CD1c-positive myeloid dendritic cell (primary cell): ENCODE measurements around the gene TGFB2.

Experiments
- DNase-seq: peaks from one replicate; pipeline ENCODE4 v3.0.0-alpha.2; 2016; ENCODE audit errors: extremely low spot score

Gene TGFB2

DNA sequence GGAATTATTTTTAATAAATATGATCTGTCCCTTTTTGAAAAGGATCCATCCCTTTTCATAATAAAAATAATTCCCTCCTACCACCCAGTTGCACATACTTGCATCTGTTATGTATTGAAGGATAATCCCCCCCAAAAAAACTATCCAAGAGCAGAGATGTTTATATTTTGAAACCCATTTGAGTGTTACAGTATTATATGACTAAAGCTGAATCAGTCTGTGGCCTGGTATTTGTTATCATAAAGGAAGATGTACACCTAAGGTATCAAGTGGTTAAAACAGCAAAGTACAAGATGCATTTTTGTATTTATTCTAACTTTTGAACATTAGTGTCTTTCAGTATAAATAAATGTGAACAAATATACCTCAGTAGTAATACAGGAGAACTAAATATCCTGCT, 12.7 kb upstream of the TGFB2 start:
- no peak for DNase-seq

DNA sequence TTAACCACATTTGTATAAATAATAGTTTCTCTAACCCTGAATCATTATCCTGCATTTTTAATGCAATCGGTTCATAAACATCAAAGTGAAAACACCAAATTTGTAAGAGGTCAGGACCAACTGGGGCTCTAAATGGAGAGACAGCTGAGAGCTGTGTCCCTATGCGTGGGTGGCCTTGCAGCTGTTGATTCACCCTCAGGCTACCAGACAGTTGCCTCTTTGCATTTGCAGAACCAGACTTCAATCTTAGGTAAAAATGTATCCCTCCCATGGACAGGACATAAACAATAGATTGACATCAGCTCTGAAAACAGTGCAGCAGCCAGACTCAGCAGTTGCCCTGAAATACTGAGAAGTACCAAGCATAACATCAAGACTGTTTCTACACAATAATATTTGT, 8.8 kb upstream of the TGFB2 start:
- DNase-seq, result no peak

DNA sequence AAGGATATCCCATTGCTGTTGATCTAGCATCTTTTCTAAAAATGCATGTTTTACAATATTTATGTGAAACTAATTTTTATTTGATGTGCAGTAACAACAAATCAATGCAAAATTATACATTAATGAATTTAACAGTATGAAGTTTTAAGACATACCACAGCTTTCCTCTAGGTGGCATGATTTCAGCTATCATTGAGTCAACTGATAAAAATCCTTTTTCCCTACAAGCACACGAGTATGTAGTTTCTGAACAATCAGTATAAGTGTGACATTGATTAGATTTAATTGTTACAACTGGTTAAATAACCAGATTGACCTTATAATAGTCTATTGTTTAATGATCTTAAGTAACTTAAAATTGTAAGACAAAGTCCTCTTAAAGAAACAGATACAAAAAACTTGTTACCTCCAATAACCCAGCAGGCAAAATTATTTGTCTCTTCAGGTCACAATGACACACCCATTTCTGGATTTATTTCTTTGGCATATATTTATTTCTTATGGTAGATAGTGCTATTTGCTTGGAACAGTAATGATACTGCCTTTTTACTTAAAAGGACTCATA, 5.8 kb upstream of the TGFB2 start:
- DNase-seq, result peak; percentile 48

DNA sequence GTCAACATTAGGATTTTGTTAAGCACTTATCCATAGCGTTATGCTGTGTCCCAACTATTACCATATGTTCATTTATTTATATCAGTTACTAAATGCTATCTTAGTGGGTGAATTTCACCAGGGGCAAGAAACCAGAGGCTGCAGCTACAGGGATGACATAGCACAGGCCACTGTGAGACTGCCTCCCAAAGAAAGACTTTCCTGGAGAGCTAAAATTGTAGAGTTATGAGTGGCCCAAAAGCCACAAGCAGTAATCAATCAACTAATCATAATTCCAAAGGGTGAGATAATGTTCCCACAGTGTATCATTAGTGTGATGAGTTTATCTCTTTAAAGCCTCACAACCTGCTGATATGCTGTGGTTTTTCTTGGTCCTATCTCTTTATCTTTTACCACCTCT, 3.8 kb upstream of the TGFB2 start:
- no peak for DNase-seq

DNA sequence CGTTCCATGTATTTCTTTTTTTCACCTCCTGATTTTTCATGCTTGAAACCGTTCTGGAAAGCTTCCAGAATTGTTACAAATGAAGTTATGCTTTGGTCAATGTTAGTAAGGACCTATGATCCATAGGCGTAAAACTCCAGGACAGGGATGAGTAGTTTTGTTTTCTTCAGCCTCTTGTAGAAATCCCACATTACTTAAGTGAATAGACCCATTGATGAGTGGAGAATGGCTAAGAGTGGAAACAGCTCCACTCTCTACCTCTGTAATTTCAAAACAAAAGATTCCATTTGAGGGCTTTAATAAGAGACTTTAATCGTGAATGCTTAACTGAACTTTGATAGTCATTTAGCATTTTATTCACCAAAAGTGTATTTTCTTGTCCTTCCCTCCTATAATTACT, 3.0 kb upstream of the TGFB2 start:
- no peak for DNase-seq

DNA sequence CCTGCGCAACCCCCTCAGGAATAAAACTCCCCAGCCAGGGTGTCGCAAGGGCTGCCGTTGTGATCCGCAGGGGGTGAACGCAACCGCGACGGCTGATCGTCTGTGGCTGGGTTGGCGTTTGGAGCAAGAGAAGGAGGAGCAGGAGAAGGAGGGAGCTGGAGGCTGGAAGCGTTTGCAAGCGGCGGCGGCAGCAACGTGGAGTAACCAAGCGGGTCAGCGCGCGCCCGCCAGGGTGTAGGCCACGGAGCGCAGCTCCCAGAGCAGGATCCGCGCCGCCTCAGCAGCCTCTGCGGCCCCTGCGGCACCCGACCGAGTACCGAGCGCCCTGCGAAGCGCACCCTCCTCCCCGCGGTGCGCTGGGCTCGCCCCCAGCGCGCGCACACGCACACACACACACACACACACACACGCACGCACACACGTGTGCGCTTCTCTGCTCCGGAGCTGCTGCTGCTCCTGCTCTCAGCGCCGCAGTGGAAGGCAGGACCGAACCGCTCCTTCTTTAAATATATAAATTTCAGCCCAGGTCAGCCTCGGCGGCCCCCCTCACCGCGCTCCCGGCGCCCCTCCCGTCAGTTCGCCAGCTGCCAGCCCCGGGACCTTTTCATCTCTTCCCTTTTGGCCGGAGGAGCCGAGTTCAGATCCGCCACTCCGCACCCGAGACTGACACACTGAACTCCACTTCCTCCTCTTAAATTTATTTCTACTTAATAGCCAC, 696 bp downstream of the TGFB2 start:
- DNase-seq, result peak; percentile 49

DNA sequence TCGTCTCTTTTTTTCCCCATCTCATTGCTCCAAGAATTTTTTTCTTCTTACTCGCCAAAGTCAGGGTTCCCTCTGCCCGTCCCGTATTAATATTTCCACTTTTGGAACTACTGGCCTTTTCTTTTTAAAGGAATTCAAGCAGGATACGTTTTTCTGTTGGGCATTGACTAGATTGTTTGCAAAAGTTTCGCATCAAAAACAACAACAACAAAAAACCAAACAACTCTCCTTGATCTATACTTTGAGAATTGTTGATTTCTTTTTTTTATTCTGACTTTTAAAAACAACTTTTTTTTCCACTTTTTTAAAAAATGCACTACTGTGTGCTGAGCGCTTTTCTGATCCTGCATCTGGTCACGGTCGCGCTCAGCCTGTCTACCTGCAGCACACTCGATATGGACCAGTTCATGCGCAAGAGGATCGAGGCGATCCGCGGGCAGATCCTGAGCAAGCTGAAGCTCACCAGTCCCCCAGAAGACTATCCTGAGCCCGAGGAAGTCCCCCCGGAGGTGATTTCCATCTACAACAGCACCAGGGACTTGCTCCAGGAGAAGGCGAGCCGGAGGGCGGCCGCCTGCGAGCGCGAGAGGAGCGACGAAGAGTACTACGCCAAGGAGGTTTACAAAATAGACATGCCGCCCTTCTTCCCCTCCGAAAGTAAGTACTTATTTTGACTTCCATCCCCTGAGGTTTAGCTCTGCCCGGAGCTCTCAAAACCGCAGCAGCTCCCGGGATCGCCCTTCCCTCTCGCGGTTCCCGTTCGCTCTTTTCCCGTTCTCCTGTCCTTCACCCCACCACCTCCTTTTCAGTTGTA, 1.5 kb downstream of the TGFB2 start:
- DNase-seq, result peak; percentile 28

DNA sequence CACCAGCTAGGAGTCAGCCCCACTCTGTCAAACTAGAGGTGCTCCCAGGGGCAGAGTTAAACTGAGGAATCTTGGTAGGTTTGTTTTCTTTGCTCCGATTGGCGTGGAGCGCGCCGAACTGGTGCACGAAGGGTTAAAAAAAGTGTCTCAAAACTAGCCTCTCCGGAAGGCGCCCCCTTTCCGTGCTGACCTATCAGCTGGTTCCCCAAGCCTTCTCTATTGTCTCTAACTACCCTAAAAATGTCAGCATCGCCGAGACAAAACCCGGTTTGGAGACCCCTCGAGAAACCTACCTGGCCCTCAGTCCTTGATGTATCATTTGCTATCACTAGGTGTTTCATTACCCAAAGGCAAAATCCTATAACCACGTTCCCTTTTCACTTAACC, 2.2 kb downstream of the TGFB2 start:
- DNase-seq, result no peak

DNA sequence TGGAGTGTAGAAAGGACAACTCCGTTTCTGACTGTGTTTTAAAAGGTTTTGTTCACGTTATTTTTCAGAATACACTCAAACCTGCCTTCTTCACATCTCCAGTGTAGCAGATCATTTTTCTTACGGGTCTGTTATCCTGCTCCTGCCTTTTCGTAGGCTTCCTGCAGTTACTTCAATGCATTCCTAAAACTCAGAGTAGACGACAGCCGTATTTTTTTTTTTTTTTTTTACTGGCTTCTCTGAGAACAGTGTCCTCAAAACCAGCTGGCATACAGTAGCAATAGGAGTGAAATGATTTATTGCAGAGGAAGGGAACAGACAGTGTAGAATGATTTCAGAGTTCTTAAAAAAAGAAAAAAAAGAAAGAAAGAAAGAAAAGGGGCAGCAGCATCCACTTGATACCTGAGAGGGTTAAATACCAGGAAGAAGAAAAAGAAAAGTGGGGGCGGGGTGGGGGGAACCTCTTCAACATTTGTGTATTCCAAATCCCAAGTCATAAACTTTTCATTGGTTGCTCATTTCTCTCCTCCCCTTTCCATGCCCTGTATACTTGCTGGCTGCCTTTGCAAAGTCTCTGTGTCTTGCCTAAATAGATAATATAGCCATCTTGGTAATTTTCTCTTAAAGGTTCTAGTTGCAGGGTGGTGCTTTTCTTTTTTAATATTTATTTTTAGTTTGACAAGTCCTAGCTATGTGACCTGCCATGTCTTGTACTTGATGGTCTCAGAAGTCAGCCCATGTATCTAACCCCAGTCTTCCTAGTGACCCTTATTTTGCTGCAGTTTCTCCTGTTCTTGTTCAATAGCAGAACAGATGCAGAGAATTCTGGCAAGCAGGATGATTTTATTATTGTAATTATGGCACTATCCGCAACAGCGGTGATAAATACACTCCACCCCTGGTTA, 2.8 kb downstream of the TGFB2 start:
- DNase-seq, result no peak

DNA sequence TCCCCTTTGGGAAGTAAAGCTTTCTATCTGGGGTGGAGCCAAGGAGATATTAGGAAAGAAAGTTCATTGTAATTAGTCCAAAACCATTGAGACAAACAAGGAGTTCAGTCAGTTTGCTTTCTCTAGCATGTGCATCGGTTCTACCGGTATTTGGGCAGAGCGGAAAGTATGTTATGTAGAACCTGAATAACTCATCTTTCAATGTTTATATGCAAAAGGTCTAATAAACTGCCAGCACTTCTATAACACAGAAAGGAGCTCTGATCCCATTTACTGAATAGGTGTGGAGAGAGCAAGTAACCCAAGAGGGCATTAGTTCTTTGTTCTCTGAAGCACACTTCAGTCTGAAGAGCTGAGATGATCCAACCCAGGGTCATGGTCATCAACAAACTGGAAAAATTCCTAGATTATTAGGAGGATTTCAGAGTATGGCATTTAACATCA, 3.5 kb downstream of the TGFB2 start:
- no peak for DNase-seq

DNA sequence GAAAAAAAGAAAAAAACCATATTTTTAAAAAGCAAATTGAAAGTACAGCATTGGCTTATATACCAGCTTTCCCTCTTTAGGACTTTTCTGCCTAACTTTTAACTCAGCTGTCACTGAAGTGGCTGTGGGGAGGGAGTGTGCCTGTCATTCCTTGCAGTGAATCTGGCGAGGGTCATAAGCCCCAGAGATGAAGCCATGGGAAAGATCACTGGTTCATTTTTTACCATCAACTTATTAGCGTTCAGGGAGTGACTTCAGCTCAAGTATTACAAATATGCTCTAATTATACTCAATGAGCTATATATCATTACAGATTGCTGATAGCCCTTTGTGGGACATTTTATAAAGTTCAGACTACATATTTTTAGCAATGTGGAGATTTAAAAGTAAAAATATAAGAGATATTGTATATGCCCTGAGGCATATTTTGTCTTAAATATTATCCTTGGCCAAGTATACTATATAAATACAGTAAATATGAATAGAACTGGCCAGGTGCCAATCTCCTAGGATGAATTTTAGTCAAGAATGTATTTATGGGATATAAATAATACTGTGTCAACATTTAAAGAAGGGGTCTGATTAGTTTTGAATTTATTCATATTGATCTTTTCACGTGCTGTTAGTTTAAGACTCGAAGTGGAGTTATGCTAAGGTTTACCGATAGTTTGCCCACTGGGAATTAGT, 4.4 kb downstream of the TGFB2 start:
- DNase-seq, result no peak

DNA sequence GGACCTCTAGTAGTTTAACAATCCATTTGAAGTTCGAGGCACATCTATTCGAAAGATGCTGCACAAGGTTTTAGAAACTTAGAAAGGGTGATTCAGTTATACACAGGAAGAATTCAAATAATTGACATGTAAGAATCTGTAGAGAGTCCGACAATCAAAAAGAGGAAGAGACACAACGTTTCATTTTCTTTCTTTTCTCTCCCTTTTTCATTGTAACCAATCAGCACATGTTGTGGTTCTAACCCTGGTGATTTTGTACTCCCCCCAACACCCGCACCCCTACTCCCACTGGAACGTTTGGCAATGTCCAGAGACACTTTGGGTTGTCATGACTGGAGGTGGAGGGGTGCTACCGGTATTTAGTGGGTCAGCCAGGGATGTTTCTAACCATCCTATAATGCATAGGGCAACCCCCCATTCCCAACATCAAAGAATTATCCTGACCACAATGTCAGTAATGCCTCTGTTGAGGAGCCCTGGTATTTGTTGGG, 4.9 kb downstream of the TGFB2 start:
- no peak for DNase-seq

DNA sequence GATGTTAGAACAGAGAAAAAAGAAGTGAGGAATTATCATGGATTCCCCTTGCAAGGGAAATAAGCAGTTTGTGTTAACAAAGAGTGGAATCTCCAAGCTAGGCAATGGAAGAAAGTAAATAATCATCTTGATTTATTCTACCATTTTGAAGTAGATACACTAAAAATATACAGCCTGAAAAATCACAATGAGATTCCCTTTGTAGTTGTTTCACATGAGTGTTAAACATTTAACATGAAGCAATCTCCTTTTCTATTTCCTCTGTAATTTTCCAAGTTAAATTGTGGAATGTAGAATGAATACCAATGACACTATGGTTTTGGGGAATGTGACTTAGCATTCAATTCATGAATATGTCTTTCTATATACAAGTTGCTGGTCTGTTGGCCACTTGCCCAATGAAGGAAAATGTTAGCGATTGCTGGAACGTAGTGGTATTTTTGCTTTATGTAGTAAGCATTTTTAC, 5.7 kb downstream of the TGFB2 start:
- no peak for DNase-seq

DNA sequence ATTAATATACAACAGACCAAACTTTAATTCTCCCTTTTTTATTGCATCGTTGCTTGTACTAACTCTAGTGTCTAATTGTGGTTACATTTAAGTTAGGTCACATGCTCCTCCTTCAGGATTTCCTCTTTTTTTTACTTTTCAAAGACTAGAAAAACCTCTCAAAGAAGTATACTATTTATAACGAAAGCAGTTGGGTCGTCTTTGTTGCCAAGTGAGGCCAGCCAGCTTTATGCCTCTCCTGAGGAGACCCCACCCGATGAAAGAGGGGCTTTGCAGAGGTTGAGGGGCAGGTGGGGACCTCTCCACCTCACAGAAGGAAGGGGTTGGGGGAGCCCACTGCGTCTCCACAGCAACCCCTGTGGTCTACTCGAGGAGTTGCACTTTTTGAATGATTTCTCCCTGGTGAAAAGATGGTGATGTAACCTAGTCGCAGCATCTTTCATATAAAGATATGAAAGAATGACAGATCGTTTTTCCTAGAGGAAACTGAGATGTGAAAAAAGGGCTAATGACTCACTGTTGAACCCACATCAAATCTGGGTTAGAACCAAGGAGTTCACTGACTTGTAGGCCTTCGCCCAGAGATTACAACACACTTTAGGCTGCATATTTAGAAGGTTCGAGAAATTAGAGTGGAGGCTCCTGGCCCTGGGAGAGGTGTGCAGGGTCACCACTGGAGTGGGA, 6.4 kb downstream of the TGFB2 start:
- DNase-seq, result peak; percentile 46

DNA sequence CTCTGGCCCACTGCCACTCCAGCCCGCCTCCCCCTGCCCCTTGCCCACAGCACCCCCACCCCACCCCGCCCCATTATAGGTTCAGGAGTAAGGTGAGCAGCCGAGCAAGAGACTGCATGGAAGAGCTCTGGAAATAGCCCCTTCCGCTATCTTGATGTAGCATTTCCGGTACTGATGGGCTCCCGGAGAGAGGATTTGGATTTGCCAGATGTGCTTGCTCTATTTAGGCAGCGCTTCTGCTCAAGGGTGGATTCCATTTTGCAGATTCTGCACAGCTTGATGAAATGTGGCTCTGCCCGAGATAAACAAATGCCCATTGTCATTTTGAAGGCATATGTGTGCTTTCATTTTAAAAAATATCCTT, 6.9 kb downstream of the TGFB2 start:
- no peak for DNase-seq

DNA sequence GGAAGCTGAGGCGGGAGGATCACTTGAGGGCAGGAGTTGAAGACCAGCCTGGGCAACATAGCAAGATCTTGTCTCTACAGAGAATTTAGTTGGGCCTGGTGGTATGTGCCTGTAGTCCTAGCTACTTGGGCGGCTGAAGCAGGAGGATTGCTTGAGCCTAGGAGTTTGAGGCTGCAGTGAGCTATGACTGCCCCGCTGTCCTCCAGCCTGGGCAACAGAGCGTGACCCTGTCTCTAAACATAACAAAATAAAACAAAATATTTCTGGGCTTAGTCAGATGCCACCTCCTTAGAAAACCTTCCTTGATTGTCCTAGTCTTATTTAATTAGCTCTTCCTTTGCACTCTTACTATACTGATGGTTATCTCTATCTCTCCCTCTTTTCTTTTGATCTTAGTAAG, 8.5 kb downstream of the TGFB2 start:
- no peak for DNase-seq

DNA sequence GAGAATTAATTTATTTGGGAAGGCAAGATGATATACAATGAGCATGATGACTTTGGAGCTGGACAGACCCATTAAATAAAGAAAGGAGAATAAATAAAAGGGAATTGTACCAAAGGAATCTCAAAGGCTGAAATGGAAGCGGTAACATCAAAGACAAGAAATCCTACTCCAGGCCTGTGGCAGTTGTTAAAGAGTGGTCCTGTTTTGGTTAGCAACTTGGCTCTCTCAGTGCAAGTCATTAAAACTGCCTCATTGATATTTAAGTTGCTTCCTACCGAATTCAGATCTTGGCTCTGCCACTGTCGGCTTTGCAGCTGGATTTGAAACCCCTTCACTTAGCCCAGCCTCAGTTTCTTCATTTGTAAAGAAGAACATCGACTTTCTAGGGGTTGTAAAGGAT, 10.1 kb downstream of the TGFB2 start:
- no peak for DNase-seq

DNA sequence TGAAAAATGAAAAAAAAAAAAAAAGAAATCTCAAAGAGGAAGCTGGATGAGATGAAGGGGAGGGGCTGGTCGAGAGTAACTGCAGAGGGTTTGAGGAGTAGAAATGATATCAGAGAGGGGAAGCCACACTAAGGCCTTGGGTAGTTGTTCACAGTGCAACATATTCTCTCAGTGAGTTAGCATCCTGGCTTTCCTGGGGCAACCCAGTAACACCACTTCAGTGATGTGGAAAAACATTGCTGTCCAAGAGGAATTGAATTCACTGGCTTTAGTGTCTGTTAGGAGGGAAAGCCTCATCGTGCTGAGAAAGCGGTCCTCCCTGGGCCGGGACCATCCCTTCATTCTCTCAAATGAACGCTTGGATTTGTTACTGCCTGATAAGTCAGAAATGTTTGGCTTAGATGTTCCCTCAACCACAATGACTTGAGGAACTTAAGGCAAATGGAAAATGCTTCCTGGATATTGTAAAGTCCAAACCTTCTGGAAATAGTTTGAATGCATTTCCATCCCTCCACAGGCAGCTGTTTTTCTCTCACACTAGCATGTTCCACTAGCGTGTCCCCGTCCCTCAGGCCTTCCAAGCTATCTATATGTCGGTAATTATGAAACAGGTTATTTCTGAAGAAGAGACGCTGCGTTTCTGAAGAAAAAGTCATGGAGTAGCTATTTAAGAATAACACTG, 12.2 kb downstream of the TGFB2 start:
- no peak for DNase-seq

DNA sequence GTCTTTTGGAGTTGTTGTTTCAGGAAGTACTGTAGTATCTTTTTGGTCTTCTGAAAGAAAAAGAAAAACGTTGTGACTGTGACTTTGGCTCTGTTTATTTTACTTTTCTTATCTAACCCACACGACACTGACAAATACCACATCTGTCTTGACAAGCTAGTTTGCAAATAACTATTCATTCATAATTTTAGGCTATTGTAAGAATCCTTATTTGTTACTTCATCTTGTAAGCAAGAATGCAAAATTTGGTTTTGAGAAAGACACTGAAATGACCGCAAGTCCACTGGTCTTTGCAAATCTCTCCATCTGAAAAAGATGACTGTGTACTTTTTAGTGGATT, 12.7 kb downstream of the TGFB2 start:
- no peak for DNase-seq
